MM.1S (cell line): ENCODE measurements around the gene PGS1.
A peak's percentile ranks its signal among the peaks of the same experiment; 100 is the strongest.

Source experiments
- DNase-seq: peaks from one replicate; pipeline ENCODE4 v3.0.0-alpha.2; 2015
- H2AFZ ChIP-seq: fragments of 300-600 bp; sonication (generic); 2 replicates; pipeline ENCODE4 v1.6.0; 2016; ENCODE audit warnings: antibody characterized with exemption, low read length
- H3F3A ChIP-seq: fragments of 300-600 bp; sonication (generic); 2 replicates; pipeline ENCODE4 v1.6.1; 2016; ENCODE audit warnings: mild to moderate bottlenecking, antibody characterized with exemption, low read length, moderate library complexity, mixed read lengths; ENCODE audit not compliant: insufficient read depth
- H3K27ac ChIP-seq: fragments of 300-600 bp; sonication (generic); 2 replicates; pipeline ENCODE4 v1.5.1; 2016; ENCODE audit warnings: mild to moderate bottlenecking, low read length
- H3K27me3 ChIP-seq: fragments of 300-600 bp; sonication (generic); replicated peaks from 2 replicates; pipeline ENCODE4 v1.6.0; 2016; ENCODE audit warnings: low read length; ENCODE audit not compliant: insufficient read depth
- H3K36me3 ChIP-seq: fragments of 300-600 bp; sonication (generic); replicated peaks from 2 replicates; pipeline ENCODE4 v1.6.1; 2016; ENCODE audit warnings: mild to moderate bottlenecking, low read length, mixed read lengths; ENCODE audit not compliant: insufficient read depth
- H3K4me1 ChIP-seq: fragments of 300-600 bp; sonication (generic); 2 replicates; pipeline ENCODE4 v1.6.1; 2016; ENCODE audit warnings: low read length, mixed read lengths
- H3K4me2 ChIP-seq: fragments of 300-600 bp; sonication (generic); 2 replicates; pipeline ENCODE4 v1.6.0; 2016; ENCODE audit warnings: low read depth, low read length
- H3K4me3 ChIP-seq: fragments of 300-600 bp; sonication (generic); 2 replicates; pipeline ENCODE4 v1.5.1; 2016; ENCODE audit warnings: low read length, mixed read lengths
- H3K79me2 ChIP-seq: fragments of 300-600 bp; sonication (generic); 2 replicates; pipeline ENCODE4 v1.6.1; 2016; ENCODE audit warnings: mixed run types, low read length, mixed read lengths
- H3K9ac ChIP-seq: fragments of 300-600 bp; sonication (generic); 2 replicates; pipeline ENCODE4 v1.6.1; 2016; ENCODE audit warnings: low read length, mixed read lengths
- H3K9me2 ChIP-seq: fragments of 300-600 bp; sonication (generic); replicated peaks from 2 replicates; pipeline ENCODE4 v1.6.1; 2016; ENCODE audit warnings: mild to moderate bottlenecking, low read length, mixed read lengths; ENCODE audit not compliant: insufficient read depth
- H3K9me3 ChIP-seq: fragments of 300-600 bp; sonication (generic); replicated peaks from 2 replicates; pipeline ENCODE4 v1.6.1; 2016; ENCODE audit warnings: mild to moderate bottlenecking, low read length, mixed read lengths; ENCODE audit not compliant: insufficient read depth
- H4K20me1 ChIP-seq: fragments of 300-600 bp; sonication (generic); 2 replicates; pipeline ENCODE4 v1.6.1; 2016; ENCODE audit warnings: mild to moderate bottlenecking, low read length, moderate library complexity, mixed read lengths; ENCODE audit not compliant: insufficient read depth
- CTCF ChIP-seq: fragments of 300-600 bp; sonication (generic); IDR thresholded peaks from 2 replicates; pipeline ENCODE4 v1.5.1; 2016; ENCODE audit warnings: antibody characterized with exemption, low read length, mixed read lengths
- EZH2 ChIP-seq: fragments of 300-600 bp; sonication (generic); optimal IDR thresholded peaks from 2 replicates; pipeline ENCODE3; 2017; ENCODE audit warnings: low read depth, mild to moderate bottlenecking, antibody characterized with exemption, low read length, mixed read lengths
- EZH2phosphoT487 ChIP-seq: fragments of 300-600 bp; sonication (generic); IDR thresholded peaks from 2 replicates; pipeline ENCODE4 v1.6.1; 2018; ENCODE audit warnings: antibody characterized with exemption, low read length

The PGS1 gene

GRCh38 chr17:78351449-78352006 lies 26.9 kb upstream of the PGS1 start:
- Histone ChIP-seq H2AFZ (no peak overlapping the region), H4K20me1 (no peaks in the 10 kb centered on the region), H3K9me3 (no peaks in the 10 kb centered on the region), H3F3A (peaks cover 26% of the 10 kb centered on the region), H3K27me3 (peaks cover 17% of the 10 kb centered on the region), H3K4me1 (peaks cover 51% of the 10 kb centered on the region), H3K27ac (no peak overlapping the region), H3K4me3 (no peak overlapping the region), H3K79me2 (no peaks in the 10 kb centered on the region), H3K36me3 (no peaks in the 10 kb centered on the region), H3K9ac (no peak overlapping the region), H3K4me2 (no peak overlapping the region), H3K9me2 (no peaks in the 10 kb centered on the region)
- TF ChIP-seq EZH2phosphoT487 (no peak), EZH2 (no peak), CTCF (no peak)
- no peak for DNase-seq

GRCh38 chr17:78353834-78354233 lies 24.6 kb upstream of the PGS1 start:
- H3K4me1 ChIP-seq: peaks cover 47% of the 10 kb centered on the region

GRCh38 chr17:78355045-78355641 lies 23.3 kb upstream of the PGS1 start:
- H2AFZ ChIP-seq: no peak overlapping the region
- no peaks in the 10 kb centered on the region for H4K20me1 ChIP-seq
- DNase-seq: no peak
- H3K9me2 ChIP-seq: no peaks in the 10 kb centered on the region
- H3K4me1 ChIP-seq: peaks cover 40% of the 10 kb centered on the region
- no peak overlapping the region for H3K4me3 ChIP-seq
- no peaks in the 10 kb centered on the region for H3K36me3 ChIP-seq
- no peaks in the 10 kb centered on the region for H3K9me3 ChIP-seq
- H3K79me2 ChIP-seq: no peaks in the 10 kb centered on the region
- peak overlapping the region; percentile 75 for H3K4me2 ChIP-seq
- H3K9ac ChIP-seq: peak overlapping the region; percentile 6; the same call in 1 of the 2 replicates
- peak overlapping the region; percentile 83; the same call in 1 of the 2 replicates for H3K27ac ChIP-seq
- peaks cover 34% of the 10 kb centered on the region for H3F3A ChIP-seq
- TF ChIP-seq EZH2: no peak
- TF ChIP-seq CTCF: no peak
- TF ChIP-seq EZH2phosphoT487: no peak
- peaks cover 44% of the 10 kb centered on the region for H3K27me3 ChIP-seq

More at GRCh38 chr17:78353834-78354233, 24.6 kb upstream of the PGS1 start:
- H2AFZ ChIP-seq: no peak overlapping the region
- no peaks in the 10 kb centered on the region for H4K20me1 ChIP-seq
- H3K79me2 ChIP-seq: no peaks in the 10 kb centered on the region
- TF ChIP-seq EZH2phosphoT487: no peak
- no peak for TF ChIP-seq EZH2
- no peak for TF ChIP-seq CTCF
- DNase-seq: no peak
- H3K9ac ChIP-seq: no peak overlapping the region
- H3K9me2 ChIP-seq: no peaks in the 10 kb centered on the region
- H3K9me3 ChIP-seq: no peaks in the 10 kb centered on the region
- no peak overlapping the region for H3K27ac ChIP-seq
- H3F3A ChIP-seq: peaks cover 36% of the 10 kb centered on the region
- H3K4me2 ChIP-seq: no peak overlapping the region
- peaks cover 36% of the 10 kb centered on the region for H3K27me3 ChIP-seq
- H3K36me3 ChIP-seq: no peaks in the 10 kb centered on the region
- H3K4me3 ChIP-seq: no peak overlapping the region
